Natural killer cell (primary cell): ENCODE results near the gene COX6B2. TPM values are rescaled to one million over a fixed set of nuclear protein-coding genes. Genes with fewer than 3 reads are reported as not detected.

Experiments used
- ATAC-seq, 3 donors: fragments of 150-1000 bp in 2 of 3; fragments of 200-7000 bp in 1 of 3; cut with Tn5 transposase; 1 replicate in 1 of 3; 2 replicates in 2 of 3; pipeline ENCODE4 v1.10.0; 2021; ENCODE audit warnings: mild to moderate bottlenecking in 2 of 3, moderate library complexity in 2 of 3
- DNase-seq, 2 donors: peaks; one replicate each; pipeline versions ENCODE4 v3.0.0 to v3.0.0-alpha.2; 2013 to 2021; ENCODE audit warnings: mixed read lengths in 1 of 2
- H3K27ac ChIP-seq: one replicate; pipeline ENCODE4 v1.5.1; 2013; ENCODE audit warnings: mild to moderate bottlenecking, low read length
- H3K27me3 ChIP-seq: one replicate; pipeline ENCODE4 v1.6.1; 2013; ENCODE audit warnings: low read length; ENCODE audit not compliant: control insufficient read depth, insufficient read depth
- H3K36me3 ChIP-seq: one replicate; pipeline ENCODE4 v1.6.1; 2013; ENCODE audit warnings: low read length; ENCODE audit not compliant: control insufficient read depth, insufficient read depth
- H3K4me1 ChIP-seq: one replicate; pipeline ENCODE4 v1.6.1; 2013; ENCODE audit warnings: low read length; ENCODE audit not compliant: control insufficient read depth, insufficient read depth
- H3K4me3 ChIP-seq: one replicate; pipeline ENCODE4 v1.5.1; 2013; ENCODE audit warnings: low read length
- H3K9me3 ChIP-seq: one replicate; pipeline ENCODE4 v1.6.1; 2013; ENCODE audit warnings: low read length; ENCODE audit not compliant: control insufficient read depth, insufficient read depth
- H3K27ac Mint-ChIP-seq, 2 donors: one replicate each; pipeline ENCODE4 v1.8.0; 2022; ENCODE audit warnings: mild to moderate bottlenecking in 2 of 2, mixed read lengths in 2 of 2, moderate library complexity in 1 of 2
- H3K27me3 Mint-ChIP-seq, 2 donors: one replicate each; pipeline ENCODE4 v1.8.0; 2022; ENCODE audit warnings: low read depth in 2 of 2, mixed read lengths in 2 of 2
- H3K36me3 Mint-ChIP-seq: one replicate; pipeline ENCODE4 v1.8.0; 2022; ENCODE audit warnings: mixed read lengths
- H3K4me1 Mint-ChIP-seq, 2 donors: one replicate each; pipeline ENCODE4 v1.8.0; 2022; ENCODE audit warnings: mixed read lengths in 2 of 2
- H3K4me3 Mint-ChIP-seq: one replicate; pipeline ENCODE4 v1.8.0; 2022; ENCODE audit warnings: mild to moderate bottlenecking, moderate library complexity, mixed read lengths
- H3K9me3 Mint-ChIP-seq, 2 donors: one replicate each; pipeline ENCODE4 v1.8.0; 2022; ENCODE audit warnings: mixed read lengths in 2 of 2
- CTCF ChIP-seq: fragments of 200-600 bp; IDR thresholded peaks from one replicate; pipeline ENCODE4 v1.8.0; 2022; ENCODE audit warnings: antibody characterized with exemption
- WGBS: methylation state at CpG from one replicate; pipeline ENCODE4 v1.1.7; 2013; ENCODE audit warnings: missing lambda C conversion rate; ENCODE audit not compliant: insufficient coverage; 5-methylcytosine and 5-hydroxymethylcytosine counted together
- intact Hi-C: fragments of 100-400 bp; cut with micrococcal nuclease; formaldehyde crosslinking; loops from one replicate; pipeline ENCODE4 v1.14.2; 2022
- total RNA-seq, 4 donors: library from RNA; stranded (reverse); fragments of 120-200 nt in 1 of 4; gene quantifications; one replicate each; pipeline versions ENCODE4 v1.2.3 to v1.2.4, GENCODE V29; 2013 to 2022

COX6B2 gene
- total RNA-seq, 3 donors from 2014 or later (not counting 1 experiment from before 2014, with no cell fraction given) = 0.26 to 6.5 TPM; not detected in 1

- no peaks in the 10 kb centered on the region for H3K27me3 Mint-ChIP-seq
- no peak for ATAC-seq
- no peak for TF ChIP-seq CTCF
- H3K4me3 Mint-ChIP-seq = peak overlapping the region; percentile 97
- peak overlapping the region; percentile 94 to 100 for H3K27ac Mint-ChIP-seq
- H3K36me3 Mint-ChIP-seq = no peaks in the 10 kb centered on the region
- no peak for DNase-seq
- peaks cover 42 to 67% of the 10 kb centered on the region in 2 donors for H3K4me1 Mint-ChIP-seq
- no peaks in the 10 kb centered on the region for H3K9me3 Mint-ChIP-seq
- Histone ChIP-seq H3K36me3 (peaks cover 43% of the 10 kb centered on the region), H3K27ac (no peak overlapping the region), H3K4me1 (peaks cover 60% of the 10 kb centered on the region), H3K27me3 (no peaks in the 10 kb centered on the region), H3K4me3 (no peak overlapping the region), H3K9me3 (no peaks in the 10 kb centered on the region)
- 88% methylated on average over 23 of the region's 24 CpGs for WGBS
- intact Hi-C loops = no loop called here
Observed at GRCh38 chr19:55387736-55388497, 33.4 kb upstream of the COX6B2 start.

- intact Hi-C loops = no loop called here
Observed at GRCh38 chr19:55386493-55386971, 32.0 kb upstream of the COX6B2 start.

GRCh38 chr19:55385724-55386492, 31.4 kb upstream of the COX6B2 start, which contains the start of gene RPL28:
TSS of gene RPL28 (plus strand) at chr19:55385932. CDS start at chr19:55386358, 426 bp downstream.
- Histone ChIP-seq H3K4me1 (peaks cover 63% of the 10 kb centered on the region), H3K9me3 (no peaks in the 10 kb centered on the region), H3K27ac (peak within 1 kb of the TSS; percentile 94), H3K4me3 (peak within 1 kb of the TSS; percentile 72), H3K36me3 (peaks cover 39% of the 10 kb centered on the region), H3K27me3 (no peaks in the 10 kb centered on the region)
- under 1% methylated on average over 68 of the region's 68 CpGs for WGBS
- ATAC-seq = peak; percentile 79 to 93 (median 84)
- Mint-ChIP-seq H3K27ac (peak within 1 kb of the TSS; percentile 94 to 100), H3K4me1 (peaks cover 54 to 79% of the 10 kb centered on the region in 2 donors), H3K36me3 (no peaks in the 10 kb centered on the region), H3K27me3 (no peaks in the 10 kb centered on the region), H3K4me3 (peak within 1 kb of the TSS; percentile 97), H3K9me3 (no peaks in the 10 kb centered on the region)
- peak; percentile 98 to 99 for DNase-seq
- intact Hi-C loops = loop anchor here (1.0 to 2.0 kb wide), 3 partner anchors 23 to 85 kb away; partner anchors contain the start of gene KMT5C
- no peak for TF ChIP-seq CTCF

More at GRCh38 chr19:55386493-55386971, 32.0 kb upstream of the COX6B2 start:
- peak overlapping the region; percentile 72 for H3K4me3 ChIP-seq
- Mint-ChIP-seq H3K9me3 (no peaks in the 10 kb centered on the region), H3K4me3 (peak overlapping the region; percentile 97), H3K4me1 (peaks cover 52 to 78% of the 10 kb centered on the region in 2 donors), H3K36me3 (no peaks in the 10 kb centered on the region), H3K27ac (peak overlapping the region; percentile 94 to 100), H3K27me3 (no peaks in the 10 kb centered on the region)
- no peak for TF ChIP-seq CTCF
- DNase-seq (no peak), ATAC-seq (no peak)
- H3K27ac ChIP-seq = peak overlapping the region; percentile 94
- no peaks in the 10 kb centered on the region for H3K9me3 ChIP-seq
- H3K27me3 ChIP-seq = no peaks in the 10 kb centered on the region
- H3K4me1 ChIP-seq = peaks cover 63% of the 10 kb centered on the region
- peaks cover 43% of the 10 kb centered on the region for H3K36me3 ChIP-seq
- WGBS = 1% methylated on average over 33 of the region's 33 CpGs
